Fibroblast of mammary gland (primary cell): ENCODE measurements around the gene SLFNL1.
A peak's percentile ranks its signal among the peaks of the same experiment; 100 is the strongest.

ENCODE experiments used
- DNase-seq: peaks from one replicate; pipeline ENCODE4 v3.0.0-alpha.2; 2010; ENCODE audit warnings: low read depth
- H3K4me3 ChIP-seq: 2 replicates; pipeline ENCODE4 v1.5.1; 2011; ENCODE audit warnings: low read depth, mild to moderate bottlenecking, low read length, moderate library complexity; ENCODE audit not compliant: control insufficient read depth
- CTCF ChIP-seq: conservative IDR thresholded peaks from 2 replicates; pipeline ENCODE4 v1.5.1; 2011; ENCODE audit warnings: low read depth, low read length, inconsistent platforms; ENCODE audit not compliant: control insufficient read depth, insufficient read depth

The SLFNL1 gene

GRCh38 chr1:41006942-41007865, 14.3 kb downstream of the SLFNL1 start:
- TF ChIP-seq CTCF = no peak
- peak; percentile 38 for DNase-seq
- H3K4me3 ChIP-seq = no peak overlapping the region

GRCh38 chr1:41005876-41006275, 15.6 kb downstream of the SLFNL1 start:
- DNase-seq = no peak
- H3K4me3 ChIP-seq = no peak overlapping the region
- no peak for TF ChIP-seq CTCF

GRCh38 chr1:41003640-41004220, 17.8 kb downstream of the SLFNL1 start:
- TF ChIP-seq CTCF = peak; percentile 45
- no peak overlapping the region for H3K4me3 ChIP-seq

GRCh38 chr1:41003127-41003639, 18.3 kb downstream of the SLFNL1 start:
- DNase-seq = no peak
- H3K4me3 ChIP-seq = no peak overlapping the region
- no peak for TF ChIP-seq CTCF

More at GRCh38 chr1:41003640-41004220, 17.8 kb downstream of the SLFNL1 start:
- DNase-seq = peak; percentile 99

- H3K4me3 ChIP-seq = no peak overlapping the region
- DNase-seq = no peak
- no peak for TF ChIP-seq CTCF
Measured at GRCh38 chr1:40998668-40999067, 22.9 kb downstream of the SLFNL1 start.

- TF ChIP-seq CTCF = no peak
- DNase-seq = no peak
- H3K4me3 ChIP-seq = no peak overlapping the region
Measured at GRCh38 chr1:40997096-40997495, 24.4 kb downstream of the SLFNL1 start.
